Measurements from ENCODE around the gene NDFIP2.
"Not testable (repeated sequence)": the region's sequence is repeated elsewhere in the genome, so short reads cannot be mapped to it uniquely, and the experiment has no call there.

Gene NDFIP2

DNA sequence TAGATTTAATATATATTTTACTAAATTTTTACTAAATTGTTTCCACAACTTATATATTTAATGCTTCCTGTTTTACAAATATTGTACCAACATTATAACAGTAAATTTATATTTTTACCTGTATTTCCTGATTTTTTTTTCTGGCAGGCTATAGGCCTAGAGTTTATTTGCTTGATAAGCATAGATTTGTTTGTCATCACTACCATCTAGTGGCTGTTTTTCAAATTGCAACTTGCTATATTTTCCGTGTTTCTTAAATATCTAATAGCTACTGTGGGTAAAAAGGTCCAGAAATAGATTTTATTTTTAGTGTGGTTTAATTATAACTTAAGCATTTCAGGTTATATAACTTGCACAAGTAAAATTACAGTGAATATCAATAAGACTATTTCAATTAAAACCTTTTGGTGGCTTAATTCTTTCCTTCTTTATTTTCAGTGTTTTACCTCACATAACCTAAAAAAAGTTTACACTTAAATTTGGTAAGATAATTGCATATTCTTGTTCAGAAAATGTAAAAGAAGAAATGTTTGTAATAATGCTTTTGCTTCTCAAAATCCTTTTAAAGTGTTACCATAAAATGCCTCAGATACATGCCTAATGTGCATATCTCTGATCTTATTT is 60.6 kb downstream of the NDFIP2 start:
- no peak for DNase-seq

DNA sequence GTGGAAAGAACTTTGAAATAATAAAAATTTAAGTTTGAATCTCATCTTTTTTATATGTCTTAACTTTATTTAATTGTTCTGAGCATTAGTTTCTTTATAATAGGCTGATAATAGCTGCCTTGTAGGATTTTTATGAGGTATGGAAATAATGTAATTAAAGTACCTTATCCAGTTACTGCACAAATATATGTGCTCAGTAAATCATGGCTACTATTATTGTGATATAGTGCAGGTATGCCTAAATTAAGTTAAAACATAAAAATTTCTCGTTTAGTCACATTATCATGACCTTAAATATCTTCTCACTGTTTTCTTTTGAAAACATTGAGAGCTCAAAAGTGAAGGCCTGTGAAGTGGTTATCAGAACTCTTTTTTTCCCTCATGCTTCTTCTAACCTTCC is 62.9 kb downstream of the NDFIP2 start:
- DNase-seq: no peak

DNA sequence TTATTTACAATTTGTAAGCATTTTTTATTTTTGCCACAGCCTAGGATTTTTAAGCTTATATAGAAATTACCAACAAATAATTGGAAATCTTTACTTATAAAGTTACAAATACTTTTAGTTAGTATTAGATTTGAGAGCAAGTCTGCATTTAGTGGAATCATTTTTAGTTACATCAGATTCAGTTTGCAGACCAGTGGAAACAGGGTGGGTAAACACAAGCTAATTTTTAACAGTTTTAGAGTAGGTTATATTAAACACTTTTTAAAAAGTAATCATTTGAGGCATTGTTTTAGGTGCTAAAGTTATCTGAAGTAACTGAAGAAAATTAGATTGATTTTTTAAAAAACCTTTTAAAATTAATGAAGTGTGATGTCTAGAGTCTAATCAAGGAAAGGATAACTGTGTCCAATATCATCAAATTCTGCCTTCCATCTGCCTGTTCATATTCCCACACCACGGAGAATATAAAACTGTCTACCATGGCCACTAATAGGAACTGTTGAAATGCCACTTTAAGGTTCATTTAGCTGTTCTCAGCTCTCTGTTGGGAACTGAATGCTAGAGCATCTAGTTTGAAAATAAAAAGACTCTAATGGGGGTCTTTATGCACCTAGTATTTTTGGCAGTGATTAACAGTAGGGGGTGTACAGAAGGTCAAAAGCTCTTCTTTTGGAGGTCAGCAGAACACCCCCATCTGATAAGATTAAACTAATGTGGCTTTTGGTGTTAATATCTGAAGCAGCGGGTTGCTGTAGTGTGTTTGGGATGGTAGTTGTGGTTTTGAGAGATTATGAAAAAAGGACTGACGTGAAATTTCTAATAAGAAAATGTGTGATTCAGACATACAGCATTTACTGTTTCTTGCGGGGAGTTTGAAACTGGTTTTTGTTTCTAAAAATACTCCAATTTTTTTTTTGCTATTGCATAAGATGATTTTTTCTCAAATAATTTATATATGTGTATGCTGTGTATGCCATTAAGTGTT is 66.5 kb downstream of the NDFIP2 start:
- DNase-seq: no peak

DNA sequence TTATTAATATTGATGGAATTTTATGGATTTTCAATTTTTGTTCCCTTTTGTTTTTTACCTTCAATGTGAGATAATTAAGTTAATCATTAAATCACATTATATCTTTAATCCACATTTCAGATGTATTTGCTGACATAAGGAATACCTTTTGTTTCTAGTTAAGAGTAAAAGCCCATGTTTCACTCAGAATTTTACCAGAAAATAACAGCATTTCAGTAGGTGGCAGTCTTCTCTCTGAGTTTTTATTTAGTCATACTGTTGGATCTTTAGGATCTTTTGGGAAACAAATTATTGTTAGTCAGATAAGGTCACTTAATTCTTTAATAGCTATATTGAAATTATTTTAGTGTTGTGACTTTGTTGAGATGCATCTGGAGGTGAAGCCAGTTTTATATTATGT is 67.9 kb downstream of the NDFIP2 start:
- no peak for DNase-seq

- no peak for DNase-seq
Measured at GRCh38 chr13:79549355-79550106, 68.6 kb downstream of the NDFIP2 start.

DNA sequence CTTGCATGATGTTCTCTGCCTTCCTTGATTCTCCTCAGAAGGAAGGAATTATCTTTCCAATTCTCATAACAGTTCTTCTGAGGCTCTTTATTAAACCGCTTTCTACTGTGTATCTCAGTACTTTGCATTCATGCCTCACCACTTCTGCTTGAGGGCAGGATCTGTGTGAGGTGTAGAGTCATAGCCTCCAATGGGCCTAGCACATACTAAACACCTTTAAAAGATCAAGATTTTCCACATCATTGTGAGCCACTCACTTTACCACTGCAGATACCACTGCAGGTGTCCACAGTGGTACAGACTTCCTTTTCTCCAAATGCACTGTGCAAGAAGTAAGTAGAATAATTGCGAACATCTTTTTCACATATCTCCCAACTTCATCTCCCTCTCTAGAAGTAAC is 76.7 kb downstream of the NDFIP2 start:
- DNase-seq: no peak

- DNase-seq: no peak
Measured at GRCh38 chr13:79560954-79561353, 80.0 kb downstream of the NDFIP2 start.

- no peak for DNase-seq
Measured at GRCh38 chr13:79562557-79562956, 81.6 kb downstream of the NDFIP2 start.

DNA sequence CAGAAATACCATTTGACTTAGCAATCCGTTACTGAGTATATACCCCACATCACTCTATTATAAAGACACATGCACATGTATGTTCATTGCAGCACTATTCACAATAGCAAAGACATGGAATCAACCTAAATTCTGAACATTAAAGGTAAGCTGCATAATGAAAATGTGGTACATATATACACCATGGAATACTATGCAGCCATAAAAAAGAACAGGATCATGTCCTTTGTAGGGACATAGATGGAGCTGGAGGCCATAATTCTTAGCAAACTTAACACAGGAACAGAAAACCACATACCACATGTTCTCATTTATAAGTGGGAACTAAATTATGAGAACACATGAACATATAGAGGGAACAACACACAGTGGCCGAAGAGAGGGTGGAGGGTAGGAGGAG is 85.2 kb downstream of the NDFIP2 start:
- DNase-seq: no peak

DNA sequence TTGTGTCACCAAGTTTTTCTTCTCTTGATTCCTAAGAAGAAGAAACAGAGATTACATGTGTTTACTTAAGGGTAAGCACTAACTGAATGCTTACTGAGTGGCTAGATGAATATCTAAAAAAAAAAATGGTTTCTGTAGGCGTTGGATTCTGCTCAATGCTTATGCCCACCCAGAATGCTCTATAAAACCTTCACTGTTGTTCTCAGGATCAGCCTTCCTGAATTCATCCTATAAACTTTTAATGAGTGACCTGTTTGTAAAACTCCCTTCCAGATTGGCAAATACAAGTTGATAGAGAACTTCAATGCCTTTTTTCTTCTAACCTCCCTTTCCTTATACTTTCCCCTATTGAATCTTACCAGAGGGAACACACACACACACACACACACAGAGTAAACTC is 90.2 kb downstream of the NDFIP2 start:
- no peak for DNase-seq

GRCh38 chr13:79573892-79574291 is 92.9 kb downstream of the NDFIP2 start:
- DNase-seq: not testable (repeated sequence)

DNA sequence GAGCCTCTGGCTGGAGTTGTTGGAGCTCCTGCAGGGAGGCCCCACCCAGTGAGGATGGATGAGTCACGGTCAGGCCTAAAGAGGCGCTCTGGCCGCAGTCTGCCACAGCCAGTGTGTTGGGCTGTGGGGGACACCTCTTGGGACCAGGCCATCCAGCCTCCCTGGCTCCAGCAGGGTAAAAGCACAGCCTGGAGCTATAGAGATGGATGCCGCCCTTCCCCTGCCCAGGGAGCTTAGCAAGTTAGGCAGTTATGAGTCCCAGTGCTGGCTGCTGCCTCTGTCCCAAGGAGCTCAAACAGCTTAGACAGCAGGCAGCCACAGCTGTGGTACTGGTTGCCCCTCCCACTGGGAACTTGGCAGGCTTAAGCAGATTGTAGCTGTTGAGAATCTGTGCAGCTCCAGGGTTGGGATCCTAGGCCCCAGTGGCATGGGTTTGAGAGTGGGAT is 100.9 kb downstream of the NDFIP2 start:
- no peak for DNase-seq

GRCh38 chr13:79582896-79583295 is 101.9 kb downstream of the NDFIP2 start:
- no peak for DNase-seq

- DNase-seq: no peak
Measured at GRCh38 chr13:79585033-79585432, 104.1 kb downstream of the NDFIP2 start.

DNA sequence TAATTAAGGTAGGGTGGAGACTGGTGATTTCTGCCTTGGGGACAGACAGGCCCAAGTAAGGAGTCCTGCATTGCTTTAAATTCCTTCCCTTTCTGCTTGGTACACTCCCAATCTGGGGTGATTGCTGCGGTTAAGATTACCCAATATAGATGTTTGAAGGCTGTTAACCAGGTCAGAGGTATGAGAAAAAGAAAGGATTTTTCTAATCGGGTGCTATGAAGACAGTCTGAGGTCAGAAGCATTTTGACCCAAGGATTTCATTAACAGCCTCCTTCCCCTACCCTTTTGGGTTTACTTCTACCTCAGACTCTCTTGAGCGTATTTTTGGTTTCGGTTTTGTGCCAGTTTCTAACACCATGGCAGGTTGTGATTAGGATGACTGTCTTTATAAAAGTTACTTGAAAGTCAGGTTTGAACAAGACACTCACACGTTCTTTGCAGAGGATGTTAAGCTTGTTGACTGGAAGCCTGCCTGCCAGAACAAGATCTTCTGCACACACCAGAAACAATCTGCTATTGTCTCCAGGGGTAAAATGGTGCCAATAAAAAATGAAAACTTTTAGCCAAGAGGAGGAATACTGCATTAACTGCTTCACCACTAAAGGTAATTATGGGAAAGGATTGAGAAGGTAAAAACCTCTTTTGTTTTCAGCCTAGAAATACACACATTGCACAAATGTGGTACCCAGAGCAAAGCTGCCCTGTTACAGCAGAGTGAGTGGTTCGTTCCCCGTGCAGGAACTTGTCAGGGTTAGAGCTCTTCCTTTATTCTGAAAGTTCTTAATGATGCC is 108.8 kb downstream of the NDFIP2 start:
- no peak for DNase-seq

DNA sequence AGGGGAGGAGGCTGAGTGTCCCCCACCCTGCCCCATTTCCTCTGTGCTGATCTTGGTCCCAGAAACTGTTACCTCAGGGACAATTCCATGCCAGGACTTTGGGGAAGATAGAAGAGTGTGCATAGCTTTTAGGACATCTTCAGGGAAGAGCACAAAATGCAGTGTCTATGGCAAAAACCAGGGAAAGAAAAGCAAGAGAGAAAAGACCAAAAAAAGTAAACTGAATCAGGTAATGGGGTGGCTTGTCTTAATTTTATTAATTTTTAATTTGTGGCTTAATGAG is 109.4 kb downstream of the NDFIP2 start:
- DNase-seq: no peak

DNA sequence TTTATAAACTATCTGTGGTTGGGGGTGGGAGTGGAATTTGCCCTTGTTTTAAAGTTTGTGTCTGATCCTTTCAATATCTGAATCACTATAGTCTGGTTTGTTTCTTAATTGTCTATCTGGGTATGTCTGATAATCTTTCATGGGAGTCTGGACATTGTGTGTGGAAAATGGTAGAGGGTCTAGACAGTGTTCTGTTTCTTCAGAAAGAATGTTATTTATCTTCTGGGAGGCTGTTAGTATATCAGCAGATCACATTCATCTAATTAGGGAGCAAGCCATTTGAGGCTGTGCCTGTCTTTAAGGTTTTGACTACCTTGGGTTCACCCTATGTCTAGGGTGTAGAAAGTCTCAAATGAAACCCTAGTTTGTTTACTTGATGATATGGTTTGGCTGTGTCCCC is 110.5 kb downstream of the NDFIP2 start:
- DNase-seq: no peak

DNA sequence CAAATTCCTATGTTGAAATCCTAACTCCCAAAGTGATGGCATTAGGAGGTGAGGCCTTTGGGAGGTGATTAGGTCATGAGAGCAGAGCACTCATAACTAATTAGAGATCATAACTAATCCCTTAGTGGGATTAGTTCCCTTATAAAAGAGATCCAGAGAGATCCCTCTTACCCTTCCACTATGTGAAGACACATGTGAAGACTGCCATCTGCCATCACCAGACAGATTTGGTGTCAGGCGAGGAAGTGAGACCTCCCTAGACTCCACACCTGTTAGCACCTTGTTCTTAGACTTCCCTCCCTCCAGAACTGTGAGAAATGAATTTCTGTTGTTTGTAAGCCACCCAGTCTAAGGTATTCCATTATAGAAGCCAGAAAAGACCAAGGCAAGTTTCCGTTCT is 112.2 kb downstream of the NDFIP2 start:
- no peak for DNase-seq

DNA sequence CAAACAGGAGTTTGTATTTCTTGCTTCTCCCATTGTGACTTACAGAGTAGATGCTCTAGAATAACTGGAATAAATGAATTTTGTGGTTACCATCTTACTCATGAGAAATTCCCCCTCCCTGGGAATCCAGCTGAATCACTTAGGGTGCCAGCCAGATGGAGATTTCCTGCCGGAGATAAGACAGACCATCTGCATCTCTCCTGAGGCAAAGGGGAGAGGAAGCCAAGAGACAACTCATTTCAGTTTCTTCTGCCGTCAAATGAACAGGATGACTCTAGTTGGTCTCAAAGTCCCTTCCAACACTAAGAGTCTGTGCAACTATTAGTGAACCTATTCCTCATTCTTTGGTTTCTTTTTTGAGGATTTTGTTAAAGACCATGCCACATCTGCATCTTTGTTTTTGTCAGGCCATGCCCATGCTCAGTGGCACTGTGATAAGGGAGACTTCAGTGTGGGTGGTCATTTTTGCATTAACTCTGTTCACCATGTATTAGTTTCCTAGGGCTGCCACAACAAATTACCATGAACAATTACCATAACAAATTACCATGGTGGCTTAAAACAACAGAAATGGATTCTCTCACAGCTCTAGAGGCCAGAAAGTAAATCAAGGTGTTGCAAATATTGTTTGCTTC is 112.8 kb downstream of the NDFIP2 start:
- DNase-seq: no peak

GRCh38 chr13:79600146-79600545 is 119.2 kb downstream of the NDFIP2 start:
- DNase-seq: not testable (repeated sequence)

DNA sequence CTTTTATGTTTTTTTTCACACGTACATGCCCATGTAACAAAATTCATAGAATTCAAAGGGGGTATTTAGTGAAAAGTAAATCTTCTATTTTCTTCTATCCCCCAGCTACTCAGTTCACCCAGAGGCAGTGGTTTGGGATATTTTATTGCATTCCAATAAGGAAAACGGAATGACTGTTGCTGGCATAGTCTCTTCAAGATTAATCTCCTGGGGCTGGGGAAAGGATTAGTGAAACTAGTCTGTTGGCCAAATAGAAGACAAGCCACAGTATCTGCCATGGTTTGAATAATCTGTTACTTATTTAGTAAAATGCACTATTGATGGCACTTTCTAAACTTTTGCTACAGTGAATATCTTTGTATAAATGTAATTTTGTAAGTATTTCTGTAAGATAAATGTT is 122.0 kb downstream of the NDFIP2 start:
- DNase-seq: no peak

- DNase-seq: no peak
Measured at GRCh38 chr13:79604752-79605151, 123.8 kb downstream of the NDFIP2 start.
